ENCODE results near the gene PLPP4. TPM values are rescaled to one million over a fixed set of nuclear protein-coding genes. Genes with fewer than 3 reads are reported as not detected.

The PLPP4 gene
- 12.5 and 13.8 TPM in 2 replicates for total RNA-seq (2014; rRNA removed; shearing (Covaris generic))

DNA sequence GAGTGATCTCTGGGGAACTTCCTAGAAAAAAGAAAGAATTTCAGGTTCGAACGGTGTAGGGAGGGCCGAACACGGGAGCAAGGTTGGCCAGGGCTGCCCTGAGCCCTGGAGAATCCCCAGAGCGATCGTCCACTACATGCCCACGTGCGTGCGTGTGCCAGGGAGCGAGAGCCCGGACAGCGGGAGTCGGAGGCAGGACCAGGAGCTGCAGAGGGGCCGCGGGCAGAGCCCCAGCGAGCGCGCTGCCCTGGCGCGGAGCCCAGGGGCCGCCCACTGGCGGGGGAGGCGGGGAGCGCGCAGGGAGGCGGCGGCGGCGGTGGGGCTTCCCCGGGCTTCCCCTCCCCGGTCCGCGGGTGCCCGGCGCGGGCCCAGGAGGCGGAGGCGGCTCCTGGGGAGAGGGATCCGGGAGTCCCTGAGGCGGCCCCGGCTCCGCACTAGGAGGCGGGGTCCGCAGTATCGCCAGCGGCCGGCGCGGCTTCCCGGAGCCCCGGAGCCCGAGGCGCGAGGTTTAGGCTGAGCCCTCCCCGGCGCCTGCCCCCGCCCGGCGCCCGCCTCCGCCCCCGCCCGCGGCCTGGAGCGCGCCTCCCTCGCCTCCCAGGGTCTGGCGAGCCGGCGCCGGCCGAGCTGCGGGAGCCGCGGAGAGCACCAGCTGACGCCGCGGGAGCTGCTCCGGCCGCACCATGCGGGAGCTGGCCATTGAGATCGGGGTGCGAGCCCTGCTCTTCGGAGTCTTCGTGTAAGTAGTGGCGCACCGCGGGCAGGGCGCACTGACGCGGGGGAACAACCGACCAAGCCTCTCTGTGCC, at the start of gene PLPP4:
Gene PLPP4, plus strand, starts transcription at position 602 of the 805 bp plus-strand sequence. Its CDS starts 79 bp downstream, at position 681.
- Histone ChIP-seq H3K9me3 (replicated peaks) (no peaks in the 10 kb centered on the region), H3K4me3 (peak within 1 kb of the TSS; percentile 69), H3K4me1 (replicated peaks) (peaks cover 54% of the 10 kb centered on the region), H3K27ac (peak within 1 kb of the TSS; percentile 54), H3K27me3 (replicated peaks) (peaks cover 5% of the 10 kb centered on the region; the same call in 1 of the 2 replicates), H3K36me3 (no peaks in the 10 kb centered on the region)
- peak; percentile 56 to 66 for DNase-seq (ENCODE audit: low read depth in 1 of 2, low spot score in 2 of 2)

DNA sequence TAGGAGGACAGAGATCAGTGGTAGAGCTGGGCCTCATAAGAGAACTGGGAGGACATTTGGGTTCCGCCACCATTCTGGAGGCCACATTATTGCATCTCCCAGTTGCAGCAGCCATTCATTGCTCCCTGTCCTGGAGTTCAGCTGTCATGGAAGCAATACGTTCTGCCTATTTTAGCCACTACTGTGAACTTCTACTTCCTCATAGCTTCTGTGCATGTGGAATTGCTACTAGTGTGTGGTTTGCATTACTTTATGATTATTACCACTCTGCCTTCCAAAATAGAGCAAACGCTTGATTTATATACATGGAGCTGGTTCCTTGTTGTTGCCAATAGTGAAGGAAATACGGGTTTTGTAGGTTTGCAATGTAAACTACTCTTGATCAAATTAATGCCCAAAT, 47.2 kb upstream of the PLPP4 start:
- no peak overlapping the region for H3K27ac ChIP-seq
- H3K4me1 ChIP-seq (replicated peaks): peaks cover 8% of the 10 kb centered on the region
- H3K9me3 ChIP-seq (replicated peaks): no peaks in the 10 kb centered on the region
- no peak for DNase-seq (ENCODE audit: low read depth in 1 of 2, low spot score in 2 of 2)
- H3K36me3 ChIP-seq: no peaks in the 10 kb centered on the region
- no peaks in the 10 kb centered on the region for H3K27me3 ChIP-seq (replicated peaks)
- H3K4me3 ChIP-seq: no peak overlapping the region

DNA sequence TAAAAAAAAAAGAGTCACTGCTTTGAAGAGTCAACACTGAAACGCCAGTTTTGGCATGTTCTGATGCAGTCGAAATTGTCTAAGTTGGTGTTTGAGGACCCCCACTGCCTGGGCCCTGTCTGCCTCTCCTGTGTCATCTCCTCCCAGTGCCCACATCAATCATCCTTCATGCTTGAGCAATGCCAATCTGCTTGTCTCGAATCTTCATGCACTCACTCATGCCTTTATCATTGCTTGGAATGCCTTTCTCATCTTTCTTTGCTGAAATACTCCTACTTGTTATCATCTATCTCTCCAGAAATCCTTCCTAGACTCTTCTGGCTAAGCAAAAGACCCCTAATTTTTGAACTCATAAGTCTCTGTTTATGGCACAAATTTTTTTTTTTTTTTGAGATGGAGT, 42.1 kb upstream of the PLPP4 start:
- Histone ChIP-seq H3K9me3 (replicated peaks) (no peaks in the 10 kb centered on the region), H3K4me3 (no peak overlapping the region), H3K36me3 (no peaks in the 10 kb centered on the region), H3K4me1 (replicated peaks) (peaks cover 34% of the 10 kb centered on the region), H3K27me3 (replicated peaks) (no peaks in the 10 kb centered on the region), H3K27ac (no peak overlapping the region)
- no peak for DNase-seq (ENCODE audit: low read depth in 1 of 2, low spot score in 2 of 2)

DNA sequence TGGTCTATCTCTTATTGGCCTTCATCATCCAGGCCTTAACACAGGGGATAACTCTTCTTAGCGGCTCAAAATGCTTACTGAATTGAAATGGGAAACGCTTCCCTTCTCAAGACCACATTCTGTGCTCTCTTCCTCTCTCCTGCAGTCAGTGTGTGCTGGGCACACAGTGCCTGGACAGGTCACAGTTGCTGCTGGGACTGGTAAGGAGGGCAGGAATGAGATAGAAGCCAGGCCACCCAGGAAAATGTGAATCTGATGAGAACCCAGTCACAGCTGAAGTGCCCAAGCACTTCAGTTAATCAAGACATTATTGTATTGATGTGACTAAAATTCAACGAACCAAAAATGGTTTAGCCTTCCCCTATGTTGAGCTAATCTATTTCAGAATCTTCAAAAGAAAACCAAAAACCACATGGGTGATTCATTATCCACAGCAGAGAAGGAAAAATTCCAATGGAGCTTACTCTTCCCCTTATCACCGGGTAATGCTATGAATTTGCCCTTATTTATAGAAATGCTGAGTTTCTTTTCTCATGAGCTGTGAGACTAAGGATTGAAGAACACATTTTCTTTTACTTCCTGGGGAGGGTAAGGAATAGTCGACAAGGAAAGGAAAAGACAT, 41.2 kb upstream of the PLPP4 start:
- Histone ChIP-seq H3K4me1 (replicated peaks) (peaks cover 34% of the 10 kb centered on the region), H3K9me3 (replicated peaks) (no peaks in the 10 kb centered on the region), H3K36me3 (no peaks in the 10 kb centered on the region), H3K4me3 (no peak overlapping the region), H3K27me3 (replicated peaks) (no peaks in the 10 kb centered on the region), H3K27ac (peak overlapping the region; percentile 64)
- peak; percentile 57 to 88 for DNase-seq (ENCODE audit: low read depth in 1 of 2, low spot score in 2 of 2)

DNA sequence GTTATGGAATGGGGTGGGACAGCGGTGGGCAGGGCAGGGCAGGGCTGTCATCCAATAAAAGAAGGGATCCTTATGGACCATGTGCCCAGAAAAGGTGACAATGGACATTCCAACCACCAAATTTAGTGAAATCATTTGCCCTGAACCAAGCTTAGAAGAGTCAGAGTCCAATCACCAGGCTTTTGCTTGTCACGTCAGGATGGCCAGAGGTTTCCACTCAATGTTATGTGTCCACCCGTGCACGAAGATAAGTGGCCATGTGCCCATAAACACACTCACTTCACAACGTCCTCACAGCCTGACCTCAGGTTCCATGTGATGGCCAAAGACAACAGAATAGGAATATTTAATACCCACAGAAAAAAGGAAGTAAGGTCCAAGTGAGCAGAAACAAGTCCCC, 36.6 kb upstream of the PLPP4 start:
- Histone ChIP-seq H3K36me3 (no peaks in the 10 kb centered on the region), H3K4me1 (replicated peaks) (peaks cover 46% of the 10 kb centered on the region), H3K9me3 (replicated peaks) (no peaks in the 10 kb centered on the region), H3K27ac (no peak overlapping the region), H3K27me3 (replicated peaks) (no peaks in the 10 kb centered on the region), H3K4me3 (no peak overlapping the region)
- DNase-seq (ENCODE audit: low read depth in 1 of 2, low spot score in 2 of 2): no peak

DNA sequence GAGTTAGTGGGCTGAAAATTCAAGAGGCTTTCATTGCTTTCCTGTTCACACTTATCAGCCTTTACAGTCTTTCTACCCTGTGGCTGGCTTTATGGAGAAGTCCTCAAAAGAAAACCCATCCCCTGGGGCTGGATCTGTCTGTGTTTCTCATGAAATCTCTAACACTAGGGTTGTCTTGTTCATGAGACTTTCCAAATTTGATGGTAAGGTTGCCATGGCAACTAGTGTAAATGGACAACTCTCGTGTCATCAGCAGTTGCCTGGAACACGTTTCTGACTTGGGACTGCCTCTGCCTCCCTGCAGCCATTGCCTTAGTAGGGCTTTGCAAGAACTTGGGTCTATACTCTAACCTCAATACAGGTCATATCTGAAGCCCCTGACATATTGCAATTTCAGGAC, 35.8 kb upstream of the PLPP4 start:
- H3K27ac ChIP-seq: no peak overlapping the region
- no peaks in the 10 kb centered on the region for H3K9me3 ChIP-seq (replicated peaks)
- no peaks in the 10 kb centered on the region for H3K36me3 ChIP-seq
- DNase-seq (ENCODE audit: low read depth in 1 of 2, low spot score in 2 of 2): no peak
- no peaks in the 10 kb centered on the region for H3K27me3 ChIP-seq (replicated peaks)
- no peak overlapping the region for H3K4me3 ChIP-seq
- peaks cover 38% of the 10 kb centered on the region for H3K4me1 ChIP-seq (replicated peaks)

DNA sequence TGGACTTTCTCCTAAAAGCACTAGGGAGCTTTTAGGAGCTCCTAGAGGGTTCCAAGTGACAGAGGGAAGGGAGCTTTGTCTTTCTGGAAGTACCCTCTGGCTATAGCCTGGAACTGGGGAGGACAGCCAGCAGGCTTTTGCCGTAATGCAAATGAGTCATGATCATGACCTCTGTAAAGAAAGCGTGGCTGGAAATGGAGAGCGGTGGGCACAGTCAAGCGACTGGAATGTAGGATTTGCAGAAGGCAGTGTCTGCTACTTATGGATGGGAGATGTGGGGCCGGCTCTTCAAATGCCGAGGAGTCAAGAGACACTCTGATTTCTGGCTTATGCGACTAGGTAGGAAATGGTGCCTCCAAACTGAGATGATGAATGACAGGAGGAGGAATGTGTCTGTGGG, 34.6 kb upstream of the PLPP4 start:
- Histone ChIP-seq H3K9me3 (replicated peaks) (no peaks in the 10 kb centered on the region), H3K4me1 (replicated peaks) (peaks cover 26% of the 10 kb centered on the region), H3K36me3 (no peaks in the 10 kb centered on the region), H3K4me3 (no peak overlapping the region), H3K27me3 (replicated peaks) (no peaks in the 10 kb centered on the region), H3K27ac (peak overlapping the region; percentile 27)
- peak; percentile 77 to 81 for DNase-seq (ENCODE audit: low read depth in 1 of 2, low spot score in 2 of 2)

DNA sequence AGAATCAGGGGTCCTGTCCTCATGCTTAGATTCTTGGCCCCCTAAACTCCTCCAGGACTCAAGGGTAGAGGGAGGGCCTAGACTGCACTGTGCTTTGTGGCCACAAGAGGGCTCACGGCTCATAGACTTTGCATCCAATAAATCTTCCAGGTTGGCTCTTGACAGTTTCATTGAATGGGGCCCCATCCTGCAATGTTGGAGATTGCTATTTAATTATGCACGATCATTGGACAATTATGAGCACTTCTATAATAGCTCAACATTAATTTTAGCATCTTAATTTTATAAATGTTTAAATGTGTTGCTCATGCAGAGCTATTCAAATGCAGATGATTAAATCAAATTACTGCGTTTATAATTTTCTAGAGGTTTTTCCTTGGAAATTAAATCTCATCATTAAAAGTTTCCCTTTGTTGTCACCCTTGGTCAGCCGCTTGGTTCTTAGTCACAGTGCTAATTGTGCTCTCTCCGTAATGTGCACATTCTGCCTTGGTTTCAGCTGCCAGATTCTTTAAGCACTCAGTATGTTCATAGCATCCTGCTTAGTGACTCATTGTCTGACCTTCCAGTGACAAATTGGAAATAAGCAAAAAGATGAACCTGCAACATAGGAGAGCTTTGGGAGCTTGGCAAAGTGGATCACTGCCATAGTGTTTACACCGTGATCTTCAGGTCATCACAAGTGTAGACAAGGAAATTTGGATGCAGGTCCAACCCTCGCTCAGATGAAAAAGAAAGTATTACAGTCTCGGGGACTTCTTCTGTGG, 33.4 kb upstream of the PLPP4 start:
- DNase-seq (ENCODE audit: low read depth in 1 of 2, low spot score in 2 of 2): peak; percentile 51 to 66
- Histone ChIP-seq H3K36me3 (no peaks in the 10 kb centered on the region), H3K4me3 (no peak overlapping the region), H3K4me1 (replicated peaks) (peaks cover 26% of the 10 kb centered on the region), H3K27ac (no peak overlapping the region), H3K9me3 (replicated peaks) (no peaks in the 10 kb centered on the region), H3K27me3 (replicated peaks) (no peaks in the 10 kb centered on the region)

DNA sequence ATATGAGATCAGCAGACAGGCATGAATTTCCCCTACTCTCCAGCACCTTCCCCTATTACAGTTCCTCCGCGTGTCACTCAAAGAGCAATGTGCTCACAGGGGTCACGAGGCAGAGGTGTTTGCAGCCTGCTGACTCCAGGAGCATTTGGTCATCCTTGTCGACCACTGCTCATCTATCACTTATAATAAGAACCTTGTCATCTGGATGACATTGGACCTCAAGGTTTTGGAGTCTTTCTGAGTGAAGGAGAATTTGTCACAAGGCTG, 32.9 kb upstream of the PLPP4 start:
- Histone ChIP-seq H3K9me3 (replicated peaks) (no peaks in the 10 kb centered on the region), H3K36me3 (no peaks in the 10 kb centered on the region), H3K27me3 (replicated peaks) (no peaks in the 10 kb centered on the region), H3K27ac (no peak overlapping the region), H3K4me1 (replicated peaks) (peaks cover 26% of the 10 kb centered on the region), H3K4me3 (no peak overlapping the region)
- DNase-seq (ENCODE audit: low read depth in 1 of 2, low spot score in 2 of 2): no peak

DNA sequence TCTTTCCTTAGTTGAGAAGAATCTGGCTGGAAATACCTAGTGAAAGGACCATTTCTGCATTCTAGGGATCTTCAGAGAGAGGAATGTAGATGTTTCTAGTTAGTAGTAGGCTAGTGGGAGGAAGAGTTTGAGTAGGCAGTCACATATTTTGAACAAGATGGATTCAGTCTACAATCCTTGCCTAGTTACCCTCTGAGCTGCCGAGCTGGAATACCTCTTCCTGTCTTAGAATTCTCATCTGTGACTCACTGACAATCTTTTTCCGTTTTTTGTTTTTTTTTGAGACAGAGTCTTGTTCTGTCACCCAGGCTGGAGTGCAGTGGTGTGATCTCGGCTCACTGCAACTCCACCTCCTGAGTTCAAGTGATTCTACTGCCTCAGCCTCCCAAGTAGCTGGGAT, 30.7 kb upstream of the PLPP4 start:
- no peak for DNase-seq (ENCODE audit: low read depth in 1 of 2, low spot score in 2 of 2)
- peak overlapping the region; percentile 24; the same call in 1 of the 2 replicates for H3K27ac ChIP-seq

DNA sequence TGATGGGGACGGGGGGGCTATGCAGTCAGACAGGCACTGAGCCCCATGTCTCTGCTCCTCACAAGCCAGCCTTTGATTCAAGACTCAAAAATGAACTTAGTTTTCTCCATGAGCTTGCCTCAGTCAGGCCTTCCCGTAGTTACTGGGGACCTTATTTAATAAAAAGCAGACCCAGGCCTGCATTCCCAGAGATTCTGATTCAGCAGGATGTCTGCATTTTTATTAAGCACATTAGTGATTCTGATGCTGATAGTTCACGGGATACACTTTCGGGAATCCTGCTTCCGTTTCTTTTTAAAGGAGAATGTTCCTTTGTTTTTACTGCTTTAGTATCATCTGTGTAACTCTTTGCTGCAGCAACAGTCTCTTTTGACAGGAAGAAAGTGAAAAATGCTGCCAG, 28.3 kb upstream of the PLPP4 start:
- H3K9me3 ChIP-seq (replicated peaks): no peaks in the 10 kb centered on the region
- H3K4me3 ChIP-seq: no peak overlapping the region
- no peaks in the 10 kb centered on the region for H3K27me3 ChIP-seq (replicated peaks)
- DNase-seq (ENCODE audit: low read depth in 1 of 2, low spot score in 2 of 2): no peak
- H3K27ac ChIP-seq: no peak overlapping the region
- peaks cover 5% of the 10 kb centered on the region for H3K4me1 ChIP-seq (replicated peaks)
- H3K36me3 ChIP-seq: no peaks in the 10 kb centered on the region

More for the DNA sequence above, 30.7 kb upstream of the PLPP4 start:
- no peaks in the 10 kb centered on the region for H3K9me3 ChIP-seq (replicated peaks)
- no peaks in the 10 kb centered on the region for H3K27me3 ChIP-seq (replicated peaks)
- no peak overlapping the region for H3K4me3 ChIP-seq
- H3K4me1 ChIP-seq (replicated peaks): peaks cover 26% of the 10 kb centered on the region
- no peaks in the 10 kb centered on the region for H3K36me3 ChIP-seq

DNA sequence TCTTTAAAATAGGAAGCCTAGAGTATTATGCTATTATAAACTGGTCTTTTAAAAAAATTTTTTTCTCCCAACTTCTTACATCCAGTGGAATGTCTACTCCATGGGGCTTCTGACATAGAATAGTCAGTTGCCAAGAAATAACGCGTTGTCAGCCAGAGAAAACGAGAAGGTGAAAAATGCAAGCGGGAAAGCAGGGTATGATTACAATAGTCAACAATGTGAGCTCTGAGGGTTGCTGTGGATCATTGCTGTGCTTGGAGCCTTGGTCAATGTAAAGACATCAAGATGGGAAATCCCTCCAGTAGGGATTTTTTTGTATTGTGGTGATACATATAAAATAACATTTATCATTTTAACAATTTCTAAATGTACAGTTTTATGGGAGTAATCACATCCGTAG, 27.6 kb upstream of the PLPP4 start:
- no peaks in the 10 kb centered on the region; the same call in 1 of the 2 replicates for H3K4me1 ChIP-seq (replicated peaks)
- H3K36me3 ChIP-seq: no peaks in the 10 kb centered on the region
- no peak overlapping the region for H3K4me3 ChIP-seq
- H3K9me3 ChIP-seq (replicated peaks): no peaks in the 10 kb centered on the region
- no peaks in the 10 kb centered on the region for H3K27me3 ChIP-seq (replicated peaks)
- DNase-seq (ENCODE audit: low read depth in 1 of 2, low spot score in 2 of 2): no peak
- no peak overlapping the region for H3K27ac ChIP-seq

DNA sequence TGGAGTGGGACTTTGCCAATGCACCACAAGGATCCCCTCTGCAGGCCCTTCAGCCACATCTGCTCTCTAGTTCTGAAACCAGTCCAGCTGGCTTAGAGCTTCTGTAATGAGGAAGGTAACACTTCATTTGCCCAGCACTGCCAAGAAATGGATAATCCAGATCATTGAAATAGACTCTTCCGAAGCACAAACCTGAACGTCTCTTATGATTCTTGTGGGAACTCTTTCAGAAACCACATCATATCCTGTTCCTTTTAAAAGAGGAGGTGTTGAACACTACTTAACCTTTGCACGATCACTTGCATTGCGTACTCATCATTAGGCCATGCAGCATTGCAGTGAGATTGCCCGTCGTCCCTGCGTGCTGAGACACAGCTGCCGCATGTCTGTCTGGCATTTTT, 25.8 kb upstream of the PLPP4 start:
- no peak for DNase-seq (ENCODE audit: low read depth in 1 of 2, low spot score in 2 of 2)

DNA sequence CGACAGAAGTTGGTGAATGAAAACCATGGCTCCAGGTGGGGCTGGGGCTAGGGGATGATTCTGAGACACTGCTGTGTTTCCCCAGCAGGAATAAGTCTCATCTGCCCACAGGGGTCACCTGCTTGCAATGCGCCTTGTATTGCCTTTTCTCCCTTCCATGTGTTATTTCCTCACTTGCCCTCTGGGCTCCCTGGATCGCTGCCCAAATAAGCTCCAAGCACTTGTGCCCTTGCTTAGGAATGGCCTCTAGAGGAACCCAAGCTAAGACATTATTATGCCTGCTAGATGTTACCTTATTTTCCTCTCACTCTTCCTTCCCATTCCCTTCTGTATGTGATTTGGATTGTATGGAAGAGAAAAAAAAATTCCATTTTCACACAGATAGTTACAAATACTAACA, 24.8 kb upstream of the PLPP4 start:
- no peaks in the 10 kb centered on the region for H3K4me1 ChIP-seq (replicated peaks)
- H3K27ac ChIP-seq: no peak overlapping the region
- H3K4me3 ChIP-seq: no peak overlapping the region
- H3K36me3 ChIP-seq: no peaks in the 10 kb centered on the region
- DNase-seq (ENCODE audit: low read depth in 1 of 2, low spot score in 2 of 2): no peak
- H3K9me3 ChIP-seq (replicated peaks): no peaks in the 10 kb centered on the region
- no peaks in the 10 kb centered on the region; the same call in 1 of the 2 replicates for H3K27me3 ChIP-seq (replicated peaks)

More for the DNA sequence above, 25.8 kb upstream of the PLPP4 start:
- Histone ChIP-seq H3K4me1 (replicated peaks) (no peaks in the 10 kb centered on the region; the same call in 1 of the 2 replicates), H3K36me3 (no peaks in the 10 kb centered on the region), H3K4me3 (no peak overlapping the region), H3K9me3 (replicated peaks) (no peaks in the 10 kb centered on the region), H3K27ac (no peak overlapping the region), H3K27me3 (replicated peaks) (no peaks in the 10 kb centered on the region; the same call in 1 of the 2 replicates)

Measured in SJSA1 (cell line).